GM21786 (cell line): ENCODE results near the gene MEA1.

Source experiments
- ATAC-seq: cut with Tn5 transposase; IDR thresholded peaks from one replicate; pipeline ENCODE4 v1.9.1; 2021; ENCODE audit not compliant: unreplicated experiment

The MEA1 gene

GRCh38 chr6:43040542-43041257 is 27.0 kb upstream of the MEA1 start:
- ATAC-seq = no peak

- no peak for ATAC-seq
Observed at GRCh38 chr6:43038727-43039126, 25.0 kb upstream of the MEA1 start.

GRCh38 chr6:43037706-43038105 is 24.0 kb upstream of the MEA1 start:
- ATAC-seq = no peak

- ATAC-seq = no peak
Observed at GRCh38 chr6:43037197-43037596, 23.5 kb upstream of the MEA1 start.

GRCh38 chr6:43036712-43037111 is 23.0 kb upstream of the MEA1 start:
- ATAC-seq = no peak

GRCh38 chr6:43035495-43036194 is 21.9 kb upstream of the MEA1 start:
- ATAC-seq = no peak

- ATAC-seq = no peak
Observed at GRCh38 chr6:43034190-43034525, 20.4 kb upstream of the MEA1 start.

GRCh38 chr6:43033496-43034189 is 19.9 kb upstream of the MEA1 start:
- ATAC-seq = no peak

GRCh38 chr6:43032326-43032725 is 18.6 kb upstream of the MEA1 start:
- ATAC-seq = no peak

- ATAC-seq = no peak
Observed at GRCh38 chr6:43029120-43029519, 15.4 kb upstream of the MEA1 start.

- ATAC-seq = no peak
Observed at GRCh38 chr6:43026365-43026764, 12.6 kb upstream of the MEA1 start.

GRCh38 chr6:43024436-43024835 is 10.7 kb upstream of the MEA1 start:
- ATAC-seq = no peak

GRCh38 chr6:43021270-43022047 is 7.7 kb upstream of the MEA1 start, which contains the start of gene RRP36:
RRP36 (plus strand) TSS chr6:43021623; CDS start chr6:43021655, 32 bp downstream.
- peak; percentile 79 for ATAC-seq

- no peak for ATAC-seq
Observed at GRCh38 chr6:43020847-43021246, 7.1 kb upstream of the MEA1 start.

GRCh38 chr6:43020052-43020705 is 6.4 kb upstream of the MEA1 start:
- no peak for ATAC-seq

GRCh38 chr6:43019152-43019551 is 5.4 kb upstream of the MEA1 start:
- ATAC-seq = no peak

- no peak for ATAC-seq
Observed at GRCh38 chr6:43016943-43017334, 3.2 kb upstream of the MEA1 start.

- no peak for ATAC-seq
Observed at GRCh38 chr6:43016176-43016942, 2.6 kb upstream of the MEA1 start.

- ATAC-seq = no peak
Observed at GRCh38 chr6:43014434-43014909, 726 bp upstream of the MEA1 start.
